ENCODE data around the gene PMCH. TPM values are rescaled to one million over a fixed set of nuclear protein-coding genes. Genes with fewer than 3 reads are reported as not detected.
"Not testable (repeated sequence)": the region's sequence is repeated elsewhere in the genome, so short reads cannot be mapped to it uniquely, and the experiment has no call there.

The PMCH gene, protein sequence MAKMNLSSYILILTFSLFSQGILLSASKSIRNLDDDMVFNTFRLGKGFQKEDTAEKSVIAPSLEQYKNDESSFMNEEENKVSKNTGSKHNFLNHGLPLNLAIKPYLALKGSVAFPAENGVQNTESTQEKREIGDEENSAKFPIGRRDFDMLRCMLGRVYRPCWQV
- total RNA-seq (2021): not detected in 2 replicates
- Bru-seq, nascent RNA: not detected
- BruChase-seq, experiment 1, labeled RNA remaining after a 2-hour chase: not detected
- BruChase-seq, experiment 2, labeled RNA remaining after a 6-hour chase: not detected
- long read RNA-seq: 0 reads

DNA sequence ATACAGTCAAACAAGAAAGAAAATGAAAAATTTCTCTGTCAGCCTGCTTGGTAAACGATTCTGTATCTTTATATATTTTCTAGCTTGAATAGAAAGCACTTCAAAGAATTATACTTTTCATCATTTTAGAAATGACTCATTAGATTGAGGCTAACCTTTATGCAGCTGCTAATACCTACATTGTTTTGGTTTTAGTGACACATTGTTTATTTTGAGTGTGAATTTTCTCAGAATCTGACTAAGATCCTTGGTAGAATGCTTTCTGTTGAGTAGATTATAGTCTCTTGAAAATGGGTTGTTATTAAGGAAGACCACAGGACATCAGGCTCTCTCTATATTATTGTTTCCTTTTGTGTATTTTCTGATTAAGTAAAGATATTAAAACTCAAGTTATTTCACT, at the start of gene PMCH:
Gene PMCH, minus strand, starts transcription at position 45 of the 400 bp plus-strand sequence. CDS start 63 bp downstream, outside the sequence.
- DNase-seq: peak in 1 of 2 experiments; percentile 55
- H3K4me3 ChIP-seq: no peak within 1 kb of the TSS
- no peaks in the 10 kb centered on the region for H3K9me3 ChIP-seq (ENCODE audit: insufficient read depth, low read depth)
- H3K36me3 ChIP-seq (ENCODE audit: low read depth): no peaks in the 10 kb centered on the region
- no peaks in the 10 kb centered on the region; the same call in 1 of the 2 replicates for H4K20me1 ChIP-seq (ENCODE audit: insufficient read depth)
- H3F3A ChIP-seq (ENCODE audit: insufficient read depth, low read depth): peaks cover 6% of the 10 kb centered on the region; the same call in 1 of the 2 replicates
- ChIA-PET CTCF (no interaction called here), POLR2A (ENCODE audit: unreplicated experiment) (no interaction called here)
- H2AFZ ChIP-seq: no peak within 1 kb of the TSS
- no peaks in the 10 kb centered on the region for H3K9me2 ChIP-seq (ENCODE audit: insufficient read depth)
- H3K4me2 ChIP-seq: no peak within 1 kb of the TSS
- no peak within 1 kb of the TSS for H3K27ac ChIP-seq
- no peaks in the 10 kb centered on the region for H3K27me3 ChIP-seq (ENCODE audit: insufficient read depth, low read depth)
- no TSS peak for BruUV-seq (replicated peaks)
- intact Hi-C loops (cut with micrococcal nuclease; ENCODE audit: unreplicated experiment): no loop called here
- 0 out of 2 replicates have a peak, but pooled peaks cover 9% of the 10 kb centered on the region for H3K4me1 ChIP-seq (replicated peaks; ENCODE audit: insufficient read depth)
- TF ChIP-seq, protein P1, sequence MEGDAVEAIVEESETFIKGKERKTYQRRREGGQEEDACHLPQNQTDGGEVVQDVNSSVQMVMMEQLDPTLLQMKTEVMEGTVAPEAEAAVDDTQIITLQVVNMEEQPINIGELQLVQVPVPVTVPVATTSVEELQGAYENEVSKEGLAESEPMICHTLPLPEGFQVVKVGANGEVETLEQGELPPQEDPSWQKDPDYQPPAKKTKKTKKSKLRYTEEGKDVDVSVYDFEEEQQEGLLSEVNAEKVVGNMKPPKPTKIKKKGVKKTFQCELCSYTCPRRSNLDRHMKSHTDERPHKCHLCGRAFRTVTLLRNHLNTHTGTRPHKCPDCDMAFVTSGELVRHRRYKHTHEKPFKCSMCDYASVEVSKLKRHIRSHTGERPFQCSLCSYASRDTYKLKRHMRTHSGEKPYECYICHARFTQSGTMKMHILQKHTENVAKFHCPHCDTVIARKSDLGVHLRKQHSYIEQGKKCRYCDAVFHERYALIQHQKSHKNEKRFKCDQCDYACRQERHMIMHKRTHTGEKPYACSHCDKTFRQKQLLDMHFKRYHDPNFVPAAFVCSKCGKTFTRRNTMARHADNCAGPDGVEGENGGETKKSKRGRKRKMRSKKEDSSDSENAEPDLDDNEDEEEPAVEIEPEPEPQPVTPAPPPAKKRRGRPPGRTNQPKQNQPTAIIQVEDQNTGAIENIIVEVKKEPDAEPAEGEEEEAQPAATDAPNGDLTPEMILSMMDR (conservative IDR thresholded peaks at IDR 0.05): no peak
- TF ChIP-seq EZH2 (IDR thresholded peaks at IDR 0.05; ENCODE audit: low read depth): no peak
- no peaks in the 10 kb centered on the region for H3K79me2 ChIP-seq (ENCODE audit: low read depth)

DNA sequence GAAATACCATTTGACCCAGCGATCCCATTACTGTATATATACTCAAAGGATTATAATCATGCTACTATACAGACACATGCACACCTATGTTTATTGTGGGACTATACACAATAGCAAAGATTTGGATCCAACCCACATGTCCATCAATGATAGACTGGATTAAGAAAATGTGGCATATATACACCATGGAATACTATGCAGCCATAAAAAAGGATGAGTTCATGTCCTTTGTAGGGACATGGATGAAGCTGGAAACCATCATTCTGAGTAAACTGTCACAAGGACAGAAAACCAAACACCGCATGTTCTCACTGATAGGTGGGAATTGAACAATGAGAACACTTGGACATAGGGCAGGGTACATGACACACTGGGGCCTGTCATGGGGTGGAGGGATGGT, 43.2 kb upstream of the PMCH start:
- not testable (repeated sequence) for H3K4me2 ChIP-seq

DNA sequence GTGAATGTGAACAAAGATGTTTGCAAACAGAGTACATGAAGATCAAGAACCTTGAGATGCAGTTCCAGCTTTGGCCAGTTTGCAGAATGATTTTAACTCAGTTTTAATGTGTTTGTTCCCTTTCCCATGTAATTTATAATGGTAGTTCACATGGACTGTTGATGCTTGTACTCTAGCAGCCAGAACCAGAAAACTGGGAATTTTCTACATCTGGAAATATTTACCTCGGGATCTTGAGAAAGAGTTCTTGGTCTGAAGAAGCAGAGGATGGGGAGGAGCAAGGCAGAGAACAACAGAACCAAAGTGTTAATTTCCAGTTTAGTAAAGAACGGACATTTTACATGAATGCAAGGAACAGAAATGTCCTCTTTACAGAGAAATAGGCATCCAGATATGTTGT, 37.0 kb upstream of the PMCH start:
- H3K27ac ChIP-seq: no peak overlapping the region
- no peaks in the 10 kb centered on the region for H3K36me3 ChIP-seq (ENCODE audit: low read depth)
- ChIA-PET CTCF (no interaction called here), POLR2A (ENCODE audit: unreplicated experiment) (no interaction called here)
- intact Hi-C loops (cut with micrococcal nuclease; ENCODE audit: unreplicated experiment): no loop called here
- TF ChIP-seq, protein P1 (conservative IDR thresholded peaks at IDR 0.05): no peak
- no peak for TF ChIP-seq EZH2 (IDR thresholded peaks at IDR 0.05; ENCODE audit: low read depth)
- H3K27me3 ChIP-seq (ENCODE audit: insufficient read depth, low read depth): no peaks in the 10 kb centered on the region
- no TSS peak for BruUV-seq (replicated peaks)
- H3K9me3 ChIP-seq (ENCODE audit: insufficient read depth, low read depth): no peaks in the 10 kb centered on the region
- no peaks in the 10 kb centered on the region for H3K79me2 ChIP-seq (ENCODE audit: low read depth)
- no peak overlapping the region for H3K4me2 ChIP-seq
- no peaks in the 10 kb centered on the region for H4K20me1 ChIP-seq (ENCODE audit: insufficient read depth)
- DNase-seq: no peak
- H3K9me2 ChIP-seq (ENCODE audit: insufficient read depth): no peaks in the 10 kb centered on the region
- no peak overlapping the region for H3K4me3 ChIP-seq
- H3K4me1 ChIP-seq (replicated peaks; ENCODE audit: insufficient read depth): no peaks in the 10 kb centered on the region
- H2AFZ ChIP-seq: no peak overlapping the region
- no peaks in the 10 kb centered on the region for H3F3A ChIP-seq (ENCODE audit: insufficient read depth, low read depth)

More for the DNA sequence above, 43.2 kb upstream of the PMCH start:
- H3K27ac ChIP-seq; H3K27me3 ChIP-seq (ENCODE audit: insufficient read depth, low read depth); H3K79me2 ChIP-seq (ENCODE audit: low read depth); H4K20me1 ChIP-seq (ENCODE audit: insufficient read depth); CTCF ChIA-PET; H3K9me3 ChIP-seq (ENCODE audit: insufficient read depth, low read depth); BruUV-seq (replicated peaks); DNase-seq; intact Hi-C loops (cut with micrococcal nuclease; ENCODE audit: unreplicated experiment); H3K4me1 ChIP-seq (replicated peaks; ENCODE audit: insufficient read depth); H3F3A ChIP-seq (ENCODE audit: insufficient read depth, low read depth); POLR2A ChIA-PET (ENCODE audit: unreplicated experiment); H2AFZ ChIP-seq; H3K36me3 ChIP-seq (ENCODE audit: low read depth); H3K9me2 ChIP-seq (ENCODE audit: insufficient read depth); H3K4me3 ChIP-seq: not testable (repeated sequence)

DNA sequence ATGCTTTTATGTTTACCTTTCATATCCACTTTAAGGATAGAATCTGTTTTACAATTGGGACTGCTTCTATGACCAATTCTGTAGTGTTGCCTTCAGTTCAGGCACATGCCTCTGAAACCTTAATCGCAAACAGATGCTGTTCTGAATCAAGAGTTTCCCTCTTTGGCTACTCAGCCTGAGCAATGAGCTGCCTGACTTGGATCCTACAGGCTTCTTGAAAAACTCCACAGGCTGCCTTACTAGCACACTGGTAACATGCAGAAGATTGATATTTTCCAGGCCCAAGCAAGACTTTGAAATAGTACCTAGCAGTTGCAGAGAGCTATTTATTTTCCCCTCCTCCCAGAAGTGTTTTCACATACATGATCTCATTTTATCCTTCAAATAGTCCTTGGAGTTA, 34.8 kb upstream of the PMCH start:
- Histone ChIP-seq H3K9me3 (ENCODE audit: insufficient read depth, low read depth) (no peaks in the 10 kb centered on the region), H4K20me1 (ENCODE audit: insufficient read depth) (no peaks in the 10 kb centered on the region), H3K27ac (no peak overlapping the region), H3F3A (ENCODE audit: insufficient read depth, low read depth) (no peaks in the 10 kb centered on the region), H3K36me3 (ENCODE audit: low read depth) (no peaks in the 10 kb centered on the region), H2AFZ (no peak overlapping the region), H3K9me2 (ENCODE audit: insufficient read depth) (no peaks in the 10 kb centered on the region), H3K27me3 (ENCODE audit: insufficient read depth, low read depth) (no peaks in the 10 kb centered on the region), H3K79me2 (ENCODE audit: low read depth) (no peaks in the 10 kb centered on the region), H3K4me2 (no peak overlapping the region), H3K4me3 (no peak overlapping the region), H3K4me1 (replicated peaks; ENCODE audit: insufficient read depth) (no peaks in the 10 kb centered on the region)
- no TSS peak for BruUV-seq (replicated peaks)
- intact Hi-C loops (cut with micrococcal nuclease; ENCODE audit: unreplicated experiment): no loop called here
- DNase-seq: no peak
- ChIA-PET POLR2A (ENCODE audit: unreplicated experiment) (no interaction called here), CTCF (no interaction called here)
- TF ChIP-seq EZH2 (IDR thresholded peaks at IDR 0.05; ENCODE audit: low read depth): no peak
- TF ChIP-seq, protein P1 (conservative IDR thresholded peaks at IDR 0.05): no peak
